Jurkat, Clone E6-1 (cell line): ENCODE data around the gene LRPAP1.
"Not testable (repeated sequence)": the region's sequence is repeated elsewhere in the genome, so short reads cannot be mapped to it uniquely, and the experiment has no call there.

Experiments used
- DNase-seq: peaks from one replicate; pipeline ENCODE4 v3.0.0-alpha.2; 2011; ENCODE audit warnings: low read depth, low spot score
- H3K4me3 ChIP-seq: 2 replicates; pipeline ENCODE4 v1.5.1; 2011; ENCODE audit warnings: mild to moderate bottlenecking, low read length, control low read depth, moderate library complexity

Gene LRPAP1

DNA sequence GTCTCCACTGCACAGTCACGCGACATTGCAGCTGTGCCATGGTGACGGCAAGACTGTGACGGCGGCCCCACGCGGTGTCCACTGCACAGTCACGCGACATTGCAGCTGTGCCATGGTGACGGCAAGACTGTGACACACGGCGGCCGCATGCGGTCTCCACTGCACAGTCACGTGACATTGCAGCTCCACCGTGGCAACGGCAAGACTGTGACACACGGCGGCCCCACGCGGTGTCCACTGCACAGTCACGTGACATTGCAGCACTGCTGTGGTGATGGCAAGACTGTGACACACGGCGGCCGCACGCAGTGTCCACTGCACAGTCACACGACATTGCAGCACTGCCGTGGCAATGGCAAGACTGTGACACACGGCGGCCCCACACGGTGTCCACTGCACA, 32.7 kb upstream of the LRPAP1 start:
- not testable (repeated sequence) for H3K4me3 ChIP-seq, DNase-seq

DNA sequence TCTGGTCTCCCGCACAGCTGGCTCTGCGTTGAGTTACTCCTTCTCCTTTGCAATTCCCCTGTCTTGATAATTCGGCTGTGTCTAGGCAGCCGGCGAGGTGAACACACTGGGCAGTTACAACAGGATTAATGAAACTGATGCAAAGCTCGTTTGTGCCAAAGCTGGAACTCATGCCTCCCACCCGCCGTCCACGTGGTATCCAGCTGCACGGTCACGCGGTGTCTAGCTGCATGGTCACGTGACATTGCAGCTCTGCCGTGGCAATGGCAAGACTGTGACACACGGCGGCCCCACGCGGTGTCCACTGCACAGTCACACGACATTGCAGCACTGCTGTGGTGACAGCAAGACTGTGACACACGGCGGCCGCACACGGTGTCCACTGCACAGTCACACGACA, 31.2 kb upstream of the LRPAP1 start:
- H3K4me3 ChIP-seq, result no peak overlapping the region
- no peak for DNase-seq

DNA sequence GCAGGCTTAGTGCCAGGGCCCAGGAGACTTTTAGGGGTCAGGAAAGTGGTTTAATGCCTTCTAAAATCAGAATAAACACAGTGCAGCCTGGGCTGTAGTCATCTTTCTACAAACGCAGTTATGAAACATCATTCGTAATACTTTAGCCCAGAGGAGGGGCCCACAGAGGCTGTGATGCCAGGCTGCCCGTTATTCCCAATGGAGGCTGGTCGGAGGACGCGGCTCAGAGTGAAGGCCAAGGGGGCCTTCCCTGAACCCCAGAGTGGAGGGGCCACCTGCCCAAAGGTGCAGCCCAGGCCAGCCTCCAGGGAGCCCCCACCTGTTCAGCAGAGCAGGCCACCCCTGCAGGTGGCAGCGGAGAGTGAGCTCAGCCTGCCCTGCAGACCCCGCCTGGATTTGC, 29.9 kb upstream of the LRPAP1 start:
- DNase-seq, H3K4me3 ChIP-seq: not testable (repeated sequence)

DNA sequence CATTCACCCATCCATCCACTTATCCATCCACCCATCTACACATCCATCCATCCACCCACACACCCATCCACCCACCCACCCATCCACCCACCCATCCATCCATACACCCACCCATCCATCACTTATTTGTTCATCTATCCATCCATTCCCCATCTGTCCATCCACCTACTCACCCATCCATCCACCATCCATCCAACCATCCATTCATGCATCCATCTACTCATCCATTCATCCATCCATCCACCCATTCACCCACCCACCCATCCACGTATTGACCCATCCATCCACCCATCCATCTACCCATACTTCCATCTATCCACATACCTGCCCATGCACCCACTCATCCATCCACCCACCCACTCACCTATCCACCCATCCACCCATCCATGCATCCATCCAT, 28.2 kb upstream of the LRPAP1 start:
- H3K4me3 ChIP-seq, DNase-seq: not testable (repeated sequence)

DNA sequence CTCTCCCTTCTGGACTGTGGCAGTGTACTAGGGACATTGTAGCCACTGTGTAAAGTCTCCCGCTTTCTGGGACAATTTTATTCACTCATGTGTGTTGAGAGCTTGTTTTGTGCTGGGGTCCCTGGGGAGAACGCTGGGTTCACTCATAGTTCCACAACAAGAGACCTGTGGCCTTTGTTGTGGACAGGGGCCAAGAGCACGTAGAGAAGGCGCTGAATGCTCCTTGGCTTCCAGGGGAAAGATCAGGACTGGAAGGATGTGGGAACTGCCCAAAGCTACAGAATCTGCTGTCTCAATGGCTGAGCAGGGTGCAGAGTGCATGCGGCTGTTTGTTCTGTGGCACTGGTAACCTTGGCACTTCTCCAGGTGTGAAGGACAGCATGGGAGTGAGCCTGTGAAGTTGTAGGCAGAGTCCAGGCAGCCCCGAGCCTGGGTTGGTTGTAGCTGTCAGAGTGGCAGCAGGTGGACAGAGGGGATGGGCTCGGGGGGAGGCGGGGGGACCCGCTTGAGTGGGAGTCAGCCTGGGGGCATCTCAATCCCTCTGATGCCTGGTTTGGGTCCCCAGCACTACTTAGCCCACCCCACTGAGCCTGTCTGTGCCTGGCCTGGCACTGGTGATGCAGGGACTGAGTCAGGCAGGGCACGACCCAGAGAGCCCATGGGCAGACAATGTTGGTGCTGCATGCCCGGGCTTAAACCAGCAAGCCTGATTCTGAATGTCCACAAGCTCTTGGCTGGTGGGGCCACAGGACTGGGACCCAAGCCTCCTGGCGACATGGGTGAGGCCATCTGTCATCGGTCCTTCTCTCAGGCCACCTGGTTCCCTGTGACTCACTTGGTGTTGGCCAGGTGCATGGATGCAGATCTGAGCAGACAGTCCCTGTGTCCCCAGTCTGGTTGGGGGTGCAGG, 27.4 kb upstream of the LRPAP1 start:
- not testable (repeated sequence) for DNase-seq, H3K4me3 ChIP-seq

DNA sequence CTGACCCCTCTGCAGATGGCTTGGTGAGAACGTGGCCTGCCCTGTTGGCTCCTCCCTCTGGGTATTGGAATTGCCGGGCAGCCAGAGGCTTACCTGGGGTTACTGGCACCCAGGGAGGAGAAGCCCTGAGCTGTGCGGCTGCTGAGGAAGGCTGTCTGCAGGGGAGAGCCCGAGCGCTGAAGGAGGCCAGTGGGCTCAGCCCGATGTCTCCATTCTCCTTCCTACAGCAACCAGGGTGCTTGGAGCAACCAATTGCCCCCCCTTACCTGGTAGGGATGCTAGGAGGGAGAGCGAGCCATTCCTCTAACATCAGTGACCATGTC, 26.3 kb upstream of the LRPAP1 start:
- H3K4me3 ChIP-seq, DNase-seq: not testable (repeated sequence)

DNA sequence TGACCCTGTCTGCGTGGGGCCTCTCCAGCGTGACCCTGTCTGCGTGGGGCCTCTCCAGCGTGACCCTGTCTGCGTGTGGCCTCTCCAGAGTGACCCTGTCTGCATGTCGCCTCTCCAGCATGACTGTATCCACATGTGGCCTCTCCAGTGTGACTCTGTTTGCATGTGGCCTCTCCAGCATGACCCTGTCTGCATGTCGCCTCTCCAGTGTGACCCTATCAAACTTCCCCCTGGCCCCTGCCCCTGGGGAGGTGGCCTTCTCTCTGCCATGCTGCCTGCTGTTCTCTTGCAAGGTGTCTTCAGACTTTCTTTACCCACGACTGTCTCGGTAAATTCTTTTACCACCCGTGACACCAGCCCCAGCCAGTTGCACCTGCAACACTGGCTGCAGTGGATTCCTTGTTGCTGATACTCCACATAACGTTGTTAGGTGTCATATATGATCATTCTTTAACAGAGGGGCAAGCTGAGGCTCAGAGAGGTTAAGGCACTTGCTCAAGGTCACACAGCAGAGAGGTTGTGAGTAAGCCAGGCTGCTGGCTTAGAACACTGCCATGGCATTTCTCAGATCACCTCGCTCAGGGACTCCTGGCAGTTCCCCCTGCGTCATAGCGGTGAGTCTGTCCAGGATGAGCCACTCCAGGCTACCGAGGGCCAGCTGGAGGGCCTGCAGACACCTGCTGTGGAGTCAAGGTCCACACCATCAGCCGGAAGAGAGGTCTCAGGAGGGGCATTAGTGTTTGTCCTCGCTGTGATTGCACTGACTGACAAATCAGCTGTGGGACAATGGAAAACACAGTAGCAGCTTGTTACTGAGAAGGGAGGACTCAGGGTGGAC, 25.7 kb upstream of the LRPAP1 start:
- DNase-seq, H3K4me3 ChIP-seq: not testable (repeated sequence)

DNA sequence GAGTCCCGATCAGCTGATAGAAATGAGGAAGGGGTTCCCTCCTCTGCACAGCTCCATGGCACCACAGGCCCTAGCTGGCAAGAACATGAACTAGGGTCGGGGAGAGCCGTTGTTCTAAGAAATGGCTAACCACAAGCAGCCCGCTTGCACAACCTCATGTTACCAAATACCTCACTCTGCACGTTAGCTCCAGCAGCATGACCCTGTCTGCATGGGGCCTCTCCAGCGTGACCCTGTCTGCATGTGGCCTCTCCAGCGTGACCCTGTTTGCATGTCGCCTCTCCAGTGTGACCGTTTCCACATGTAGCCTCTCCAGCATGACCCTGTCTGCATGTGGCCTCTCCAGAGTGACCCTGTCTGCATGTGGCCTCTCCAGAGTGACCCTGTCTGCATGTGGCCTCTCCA, 24.9 kb upstream of the LRPAP1 start:
- H3K4me3 ChIP-seq, DNase-seq: not testable (repeated sequence)

DNA sequence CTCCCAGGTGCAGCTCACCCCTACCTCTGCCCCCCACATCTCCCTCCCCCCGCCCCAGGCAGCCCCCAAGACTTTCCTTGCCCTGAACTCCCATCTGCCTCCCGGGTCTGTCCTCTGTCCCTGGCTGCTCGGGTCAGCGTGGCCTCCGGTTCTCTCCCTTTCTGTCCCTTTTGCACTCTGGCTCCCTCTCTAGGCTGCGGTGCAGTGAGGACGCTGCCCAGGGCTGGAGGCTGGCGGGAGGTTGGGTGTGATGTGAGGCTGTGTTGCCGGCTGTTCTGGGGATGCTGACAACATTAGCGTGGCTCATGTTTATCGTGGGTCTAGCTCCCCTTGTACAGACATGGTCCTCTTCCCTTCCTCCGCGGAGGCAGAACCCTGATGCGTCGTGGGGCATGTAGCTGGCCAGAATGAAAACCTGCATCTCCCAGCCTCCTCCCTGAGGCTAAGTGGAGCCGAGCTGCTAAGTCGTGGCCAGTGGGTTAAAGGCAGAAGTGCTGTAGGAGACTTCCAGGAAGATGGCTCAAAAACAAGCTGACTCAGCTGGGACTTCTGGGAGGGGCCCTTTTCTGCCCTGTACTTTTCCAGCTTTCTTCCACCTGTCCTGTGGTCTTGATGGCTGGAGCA, 24.1 kb upstream of the LRPAP1 start:
- DNase-seq, result not testable (repeated sequence)

DNA sequence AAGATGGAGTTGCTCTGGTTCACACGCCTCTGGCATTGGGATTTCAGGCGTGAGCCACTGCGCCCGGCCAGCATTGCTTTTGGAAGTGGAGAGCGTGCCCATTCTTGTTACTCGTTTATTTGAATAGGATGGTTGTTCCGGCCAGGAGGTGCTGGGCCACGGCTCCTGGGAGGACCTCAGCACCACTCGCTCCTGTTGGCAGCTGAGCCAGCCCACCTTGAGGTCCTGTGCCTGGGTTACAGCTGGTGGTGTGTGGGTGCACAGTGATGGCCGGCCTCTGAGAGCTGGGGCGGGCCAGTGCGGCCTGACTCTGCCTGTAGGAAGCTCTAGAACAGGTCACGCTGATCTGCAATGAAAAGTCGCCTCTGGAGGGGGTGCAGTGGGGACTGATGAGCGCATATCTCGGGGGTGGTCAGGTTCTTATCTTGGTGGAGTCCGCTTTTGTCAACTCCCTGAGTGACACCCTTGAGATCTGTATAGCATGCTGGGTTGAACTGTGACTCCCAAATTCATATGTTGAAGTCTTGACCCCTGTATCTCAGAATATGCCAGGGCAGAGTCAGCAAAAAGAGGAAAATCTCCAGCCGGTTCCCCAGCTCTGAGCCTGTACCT, 23.3 kb upstream of the LRPAP1 start:
- H3K4me3 ChIP-seq, DNase-seq: not testable (repeated sequence)

More for the DNA sequence above, 24.1 kb upstream of the LRPAP1 start:
- not testable (repeated sequence) for H3K4me3 ChIP-seq

DNA sequence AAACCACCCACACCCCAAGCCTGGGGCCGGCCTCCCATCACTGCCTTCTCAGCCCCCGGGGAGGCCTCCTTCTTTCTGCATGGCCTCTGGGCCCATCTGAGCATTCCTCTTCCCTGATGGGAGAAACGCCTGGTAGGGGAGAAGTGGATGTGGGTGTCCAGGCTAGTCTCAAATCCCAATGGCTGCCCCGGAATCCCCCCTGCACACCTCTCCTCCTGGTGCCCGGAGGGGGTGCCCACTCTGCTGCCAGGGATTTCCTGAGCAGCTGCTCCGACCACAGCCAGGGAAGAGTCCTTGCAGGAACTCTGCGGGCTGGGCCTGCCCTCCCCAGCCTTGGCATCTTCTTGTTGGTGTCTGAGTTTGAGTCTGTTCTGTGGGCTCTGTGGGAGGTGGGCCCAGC, 19.1 kb upstream of the LRPAP1 start:
- not testable (repeated sequence) for H3K4me3 ChIP-seq, DNase-seq

DNA sequence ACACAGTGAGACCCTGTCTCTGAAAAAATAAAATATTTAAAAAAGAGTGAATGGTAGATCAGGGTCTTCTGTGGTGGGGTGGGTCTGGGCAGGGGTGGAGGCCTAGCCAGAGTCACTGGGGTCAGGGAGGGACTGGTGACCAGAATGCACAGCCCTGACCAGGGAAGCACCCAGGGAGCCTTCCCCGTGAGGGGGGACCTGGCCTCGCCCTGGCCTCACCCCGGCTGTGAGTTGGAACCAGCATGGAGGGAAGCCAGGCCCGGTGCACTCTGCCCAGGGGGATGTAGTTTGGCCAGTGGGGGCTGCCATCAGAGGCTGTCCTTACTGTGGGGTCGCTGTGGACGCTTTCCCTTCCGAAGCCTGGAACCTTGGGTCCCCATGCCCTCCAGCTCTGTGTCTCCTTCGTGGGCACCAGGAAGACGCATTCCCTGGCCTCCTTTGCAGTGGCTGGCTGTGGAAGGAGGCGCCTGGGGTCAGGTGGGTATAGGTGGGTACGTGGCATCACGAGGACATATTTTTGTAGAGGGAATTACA, 18.6 kb upstream of the LRPAP1 start:
- not testable (repeated sequence) for H3K4me3 ChIP-seq, DNase-seq

DNA sequence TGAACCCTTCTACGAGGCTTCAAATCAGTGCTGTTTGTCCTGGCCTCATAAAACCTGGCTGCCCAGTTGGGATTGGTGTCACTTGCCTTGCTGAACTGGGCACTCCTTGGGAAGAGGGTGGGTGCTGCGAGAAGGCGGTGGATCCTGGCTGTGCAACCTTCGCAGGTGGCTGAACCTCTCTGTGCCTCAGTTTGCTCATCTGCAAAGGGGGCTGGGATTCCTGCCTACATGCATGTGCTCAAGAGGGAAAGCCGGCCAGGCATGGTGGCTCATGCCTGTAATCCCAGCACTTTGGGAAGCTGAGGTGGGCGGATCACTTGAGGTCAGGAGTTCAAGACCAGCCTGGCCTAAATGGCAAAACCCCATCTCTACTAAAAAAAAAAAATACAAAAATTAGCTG, 17.8 kb upstream of the LRPAP1 start:
- H3K4me3 ChIP-seq, DNase-seq: not testable (repeated sequence)

DNA sequence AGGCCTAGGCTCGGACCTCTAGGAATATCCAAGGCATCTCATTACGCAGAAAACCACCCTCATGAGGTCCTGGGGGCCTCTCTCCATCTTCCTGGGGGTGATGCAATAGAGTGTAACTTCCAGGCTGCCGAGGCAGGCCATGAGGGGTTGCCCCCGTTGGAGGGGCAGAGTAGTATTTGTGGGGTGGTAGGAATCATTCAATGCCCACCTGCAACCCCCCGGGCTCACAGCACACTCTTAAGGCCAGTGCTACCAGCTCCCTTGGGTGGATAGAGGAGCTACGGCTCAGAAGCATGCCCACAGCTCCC, 17.4 kb upstream of the LRPAP1 start:
- DNase-seq, H3K4me3 ChIP-seq: not testable (repeated sequence)

DNA sequence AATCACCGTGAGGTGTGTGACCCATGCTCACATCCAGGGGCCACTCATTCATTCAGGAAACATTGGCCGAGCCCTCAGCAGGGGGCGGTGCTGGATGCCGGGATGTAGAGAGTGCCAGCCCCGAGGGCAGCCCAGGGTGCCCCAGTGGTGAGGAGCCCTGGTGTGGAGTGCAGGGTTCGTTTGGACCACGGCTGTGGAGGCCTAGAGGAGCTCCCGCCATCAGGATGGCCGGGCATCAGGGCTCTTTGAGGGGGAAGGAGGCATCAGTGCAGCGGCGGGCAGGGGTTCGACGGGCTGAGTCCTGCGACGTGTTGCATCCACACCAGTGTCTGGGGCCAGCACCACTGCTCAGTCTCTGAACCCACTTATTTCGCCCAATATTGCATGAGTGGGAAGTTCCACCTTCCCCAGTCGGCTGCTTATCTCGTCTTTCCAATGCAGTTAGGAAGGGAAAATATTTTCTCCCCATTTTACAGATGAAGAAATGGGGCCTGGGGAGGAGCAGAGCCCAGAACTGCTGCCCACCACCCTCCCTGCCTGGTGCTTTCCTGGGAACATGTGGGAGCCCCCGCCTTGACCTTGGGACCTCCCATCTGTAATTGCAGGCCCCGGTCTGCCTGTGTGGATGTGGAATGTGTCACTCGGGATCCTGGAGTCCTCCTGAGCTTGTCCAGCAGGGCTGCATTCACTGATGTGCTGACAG, 16.9 kb upstream of the LRPAP1 start:
- DNase-seq, H3K4me3 ChIP-seq: not testable (repeated sequence)

DNA sequence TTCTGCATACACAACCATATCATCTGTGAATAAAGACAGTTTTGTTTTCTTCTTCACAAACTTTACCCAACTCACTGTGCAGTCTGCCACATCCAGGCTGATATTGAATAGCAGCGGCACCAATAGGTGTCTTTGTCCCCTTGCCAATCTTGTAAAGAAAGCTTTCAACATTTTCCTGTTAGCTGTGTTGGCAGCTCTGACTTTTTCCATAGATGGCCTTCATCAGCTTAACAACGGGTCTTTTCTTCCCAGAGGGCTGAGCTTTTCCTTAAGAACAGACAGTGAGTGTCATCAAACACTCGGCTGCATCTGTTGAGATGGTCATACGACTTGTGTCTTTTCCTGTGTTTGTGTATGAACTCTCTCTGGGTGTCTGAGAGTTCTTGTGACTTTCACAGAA, 14.5 kb upstream of the LRPAP1 start:
- H3K4me3 ChIP-seq, DNase-seq: not testable (repeated sequence)

DNA sequence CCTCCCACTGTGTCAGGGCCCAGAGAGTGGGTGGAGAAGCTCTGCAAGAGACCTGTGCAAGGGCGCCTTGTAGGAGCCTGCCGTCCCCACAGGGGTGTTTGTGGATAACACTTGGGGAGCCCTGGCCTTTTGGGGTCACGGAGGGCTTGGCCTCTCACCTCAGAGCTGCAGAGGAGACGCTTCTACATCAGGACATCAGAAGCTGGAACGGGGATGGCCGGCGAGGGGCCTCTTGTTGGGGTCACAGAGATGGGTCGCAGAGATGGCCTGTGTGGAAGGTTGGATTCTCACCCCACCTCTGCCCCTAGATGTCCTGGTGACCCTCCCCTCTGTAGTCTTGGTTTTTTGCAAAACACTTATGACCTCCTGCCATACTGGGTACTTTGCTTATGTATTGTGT, 13.1 kb upstream of the LRPAP1 start:
- not testable (repeated sequence) for H3K4me3 ChIP-seq, DNase-seq

DNA sequence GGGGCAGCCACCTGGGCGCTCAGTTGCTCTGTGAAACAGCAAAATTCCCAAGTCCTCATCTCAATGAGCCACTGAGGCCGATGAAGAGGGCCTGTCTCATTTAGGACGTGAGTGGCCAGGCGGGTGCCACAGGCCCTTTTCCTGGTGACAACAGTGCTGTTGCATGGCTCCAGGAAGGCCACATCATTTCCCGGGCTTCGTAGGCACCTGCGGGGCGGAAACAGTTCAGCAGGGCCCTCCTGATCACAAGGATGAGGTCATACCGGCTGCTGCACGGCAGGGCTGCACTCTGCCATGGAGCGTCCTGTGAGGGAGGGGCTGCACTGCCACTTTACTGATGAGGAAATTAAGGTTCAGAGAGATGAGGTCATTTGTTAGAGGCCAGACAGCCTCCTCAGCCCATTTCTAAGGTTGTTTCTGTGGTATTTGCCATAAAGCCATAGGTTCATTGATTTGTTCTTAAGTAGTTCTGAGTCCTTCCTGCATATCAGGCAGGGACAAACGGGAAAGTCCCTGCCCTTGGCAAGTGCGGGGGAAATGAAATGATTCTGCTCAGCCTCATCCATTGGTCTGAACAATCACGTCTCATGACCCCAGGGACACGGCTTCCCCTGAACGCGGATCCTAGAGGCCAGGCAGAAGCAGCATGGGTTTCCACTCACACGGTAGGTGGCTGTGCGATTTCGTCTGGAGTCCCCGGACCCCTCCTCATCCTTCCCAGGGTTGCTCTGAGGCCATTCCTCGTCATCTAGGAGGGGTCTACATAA, 12.2 kb upstream of the LRPAP1 start:
- not testable (repeated sequence) for H3K4me3 ChIP-seq, DNase-seq
